GM12865 (cell line): Measurements from ENCODE around the gene ADK.

Source experiments
- DNase-seq: peaks from one replicate; pipeline ENCODE4 v3.0.0; 2010; ENCODE audit warnings: low read depth
- H3K4me3 ChIP-seq: 2 replicates; pipeline ENCODE4 v1.5.1; 2011; ENCODE audit warnings: mild to moderate bottlenecking, low read depth, low read length, control low read depth
- TF ChIP-seq, protein P1 (sequence below): IDR thresholded peaks from 2 replicates; pipeline ENCODE4 v1.5.1; 2011; ENCODE audit warnings: low read length, control low read depth, low read depth, inconsistent platforms; ENCODE audit not compliant: insufficient read depth; ENCODE audit errors: missing control alignments

Gene ADK

GRCh38 chr10:74650613-74651012 is 499.6 kb downstream of the ADK start:
- DNase-seq = no peak
- H3K4me3 ChIP-seq = no peak overlapping the region
- TF ChIP-seq, protein P1, sequence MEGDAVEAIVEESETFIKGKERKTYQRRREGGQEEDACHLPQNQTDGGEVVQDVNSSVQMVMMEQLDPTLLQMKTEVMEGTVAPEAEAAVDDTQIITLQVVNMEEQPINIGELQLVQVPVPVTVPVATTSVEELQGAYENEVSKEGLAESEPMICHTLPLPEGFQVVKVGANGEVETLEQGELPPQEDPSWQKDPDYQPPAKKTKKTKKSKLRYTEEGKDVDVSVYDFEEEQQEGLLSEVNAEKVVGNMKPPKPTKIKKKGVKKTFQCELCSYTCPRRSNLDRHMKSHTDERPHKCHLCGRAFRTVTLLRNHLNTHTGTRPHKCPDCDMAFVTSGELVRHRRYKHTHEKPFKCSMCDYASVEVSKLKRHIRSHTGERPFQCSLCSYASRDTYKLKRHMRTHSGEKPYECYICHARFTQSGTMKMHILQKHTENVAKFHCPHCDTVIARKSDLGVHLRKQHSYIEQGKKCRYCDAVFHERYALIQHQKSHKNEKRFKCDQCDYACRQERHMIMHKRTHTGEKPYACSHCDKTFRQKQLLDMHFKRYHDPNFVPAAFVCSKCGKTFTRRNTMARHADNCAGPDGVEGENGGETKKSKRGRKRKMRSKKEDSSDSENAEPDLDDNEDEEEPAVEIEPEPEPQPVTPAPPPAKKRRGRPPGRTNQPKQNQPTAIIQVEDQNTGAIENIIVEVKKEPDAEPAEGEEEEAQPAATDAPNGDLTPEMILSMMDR = no peak

DNA sequence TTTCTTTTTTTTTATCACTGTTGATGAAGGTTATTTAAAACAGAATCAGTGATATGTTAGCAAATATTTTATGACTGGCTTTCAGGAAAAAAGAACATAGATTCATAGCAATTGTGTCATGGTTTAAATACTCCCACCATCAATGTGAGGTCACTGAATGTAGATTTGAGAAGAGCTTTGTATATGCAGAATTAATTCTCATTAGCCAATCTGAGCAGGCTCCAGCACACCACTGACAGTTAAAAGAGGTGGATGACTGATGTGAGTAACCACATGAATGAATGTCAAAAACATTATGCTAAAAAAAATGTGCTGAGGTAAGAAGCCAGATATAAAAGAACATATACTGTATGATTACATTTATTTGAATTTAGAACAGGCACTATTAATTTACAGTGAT is 500.5 kb downstream of the ADK start:
- TF ChIP-seq, protein P1 = no peak
- DNase-seq = no peak

GRCh38 chr10:74652664-74653063 is 501.6 kb downstream of the ADK start:
- no peak overlapping the region for H3K4me3 ChIP-seq
- TF ChIP-seq, protein P1 = no peak
- no peak for DNase-seq

More for the DNA sequence above, 500.5 kb downstream of the ADK start:
- H3K4me3 ChIP-seq = no peak overlapping the region

DNA sequence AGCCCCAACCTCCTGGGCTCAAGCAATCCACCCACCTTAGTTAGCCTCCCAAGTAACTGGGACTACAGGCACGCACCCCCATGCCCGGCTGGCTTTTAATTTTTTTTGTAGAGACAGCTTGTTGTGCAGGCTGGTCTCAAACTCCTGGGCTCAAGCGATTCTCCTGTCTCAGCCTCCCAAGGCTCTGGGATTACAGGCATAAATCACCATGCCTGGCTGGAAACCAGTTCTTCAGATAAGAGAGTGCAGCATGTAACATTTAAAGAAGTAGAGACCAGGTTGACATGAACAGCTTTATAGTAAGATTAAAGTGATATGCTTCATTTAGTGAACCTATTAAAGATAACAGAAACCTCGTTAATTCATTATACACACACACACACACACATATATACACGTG is 507.5 kb downstream of the ADK start:
- no peak for DNase-seq
- no peak overlapping the region for H3K4me3 ChIP-seq
- TF ChIP-seq, protein P1 = no peak

DNA sequence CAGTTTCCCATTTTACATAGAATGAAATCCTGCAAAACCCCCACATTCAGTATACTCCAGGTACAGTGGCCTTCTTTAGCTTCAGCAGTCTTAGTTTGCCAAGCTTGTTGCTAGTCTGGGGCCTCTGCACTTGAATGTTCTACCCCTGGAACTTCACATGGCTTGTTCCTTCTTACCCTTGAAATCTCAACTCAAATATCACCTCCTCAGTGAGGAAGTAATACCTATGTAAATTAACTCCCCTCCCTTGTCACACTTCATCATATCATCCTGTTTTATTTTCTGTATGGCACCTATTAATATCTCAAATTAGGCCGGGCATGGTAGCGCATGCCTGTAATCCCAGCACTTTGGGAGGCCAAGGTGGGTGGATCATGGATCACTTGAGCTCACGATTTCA is 511.6 kb downstream of the ADK start:
- DNase-seq = no peak
- TF ChIP-seq, protein P1 = no peak
- H3K4me3 ChIP-seq = no peak overlapping the region

GRCh38 chr10:74669210-74669609 is 518.2 kb downstream of the ADK start:
- TF ChIP-seq, protein P1 = no peak
- no peak overlapping the region for H3K4me3 ChIP-seq
- DNase-seq = no peak

GRCh38 chr10:74671716-74672115 is 520.7 kb downstream of the ADK start:
- TF ChIP-seq, protein P1 = no peak
- no peak overlapping the region for H3K4me3 ChIP-seq
- no peak for DNase-seq
